Panc1 (cell line): Measurements from ENCODE around the gene TAS2R20. TPM values are rescaled to one million over a fixed set of nuclear protein-coding genes. Genes with fewer than 3 reads are reported as not detected.

ENCODE experiments used
- ATAC-seq: fragments of 200-7000 bp; cut with Tn5 transposase; 2 replicates; pipeline ENCODE4 v1.9.1; 2020; ENCODE audit warnings: mild to moderate bottlenecking, moderate library complexity
- BruUV-seq: library from RNA; stranded (reverse); fragments of 400-500 nt; replicated peaks from 2 replicates; lab custom pipeline; 2021; lab: Mats Ljungman, UMichigan
- CTCF ChIA-PET: fragments of 300-600 bp; sonication (Branson Sonifier 250); formaldehyde crosslinking; loops from one replicate; lab custom pipeline; 2022; ENCODE audit warnings: antibody characterized with exemption; lab: Charles Lee
- POLR2A ChIA-PET: fragments of 300-600 bp; sonication (Branson Sonifier 250); formaldehyde crosslinking; loops from one replicate; lab custom pipeline; 2022; ENCODE audit warnings: antibody characterized with exemption; lab: Charles Lee
- DNase-seq: peaks from one replicate; pipeline ENCODE4 v3.0.0-alpha.2; 2010; ENCODE audit warnings: low read depth, low spot score
- H3K27ac ChIP-seq: 2 replicates; pipeline ENCODE4 v1.5.1; 2011; ENCODE audit warnings: mild to moderate bottlenecking, low read length, inconsistent platforms
- H3K27me3 ChIP-seq: fragments of 200-500 bp; sonication (Bioruptor generic); 2 replicates; pipeline ENCODE4 v1.6.0; 2014; ENCODE audit warnings: low read length, inconsistent platforms; ENCODE audit not compliant: control insufficient read depth, insufficient read depth
- H3K36me3 ChIP-seq: fragments of 200-500 bp; sonication (Bioruptor generic); 2 replicates; pipeline ENCODE4 v1.5.1; 2014; ENCODE audit warnings: inconsistent platforms, mild to moderate bottlenecking, low read length, moderate library complexity; ENCODE audit not compliant: control insufficient read depth, insufficient read depth
- H3K4me1 ChIP-seq: 2 replicates; pipeline ENCODE4 v1.5.1; 2011; ENCODE audit warnings: inconsistent platforms, mild to moderate bottlenecking, low read length, moderate library complexity; ENCODE audit not compliant: control insufficient read depth, insufficient read depth
- H3K4me3 ChIP-seq, 2 experiments: 2 replicates each; pipeline ENCODE4 v1.5.1; 2011 to 2012; ENCODE audit warnings: low read depth in 2 of 2, low read length in 2 of 2, mild to moderate bottlenecking in 2 of 2, inconsistent platforms in 1 of 2, moderate library complexity in 1 of 2
- H3K9me3 ChIP-seq: fragments of 200-500 bp; sonication (Bioruptor generic); 2 replicates; pipeline ENCODE4 v1.5.1; 2014; ENCODE audit warnings: low read depth, mild to moderate bottlenecking, inconsistent platforms, low read length, moderate library complexity; ENCODE audit not compliant: control insufficient read depth, insufficient read depth
- CTCF ChIP-seq: fragments of 450-650 bp; IDR thresholded peaks from 2 replicates; pipeline ENCODE4 v1.5.1; 2017; ENCODE audit warnings: mild to moderate bottlenecking
- POLR2AphosphoS5 ChIP-seq: IDR thresholded peaks from 2 replicates; pipeline ENCODE4 v1.6.1; 2012; ENCODE audit warnings: mild to moderate bottlenecking, low read depth, low read length, moderate library complexity
- TCF7L2 ChIP-seq: IDR thresholded peaks from 2 replicates; pipeline ENCODE4 v1.6.1; 2011; ENCODE audit warnings: mild to moderate bottlenecking, low read depth, low read length, inconsistent platforms
- in situ Hi-C: cut with HindIII; loops from 2 replicates; pipeline ENCODE4 v1.10.0; 2016; ENCODE audit warnings: low sequenced_read_pairs, low pct_unique_long_range_greater_than_20kb
- intact Hi-C: fragments of 100-400 bp; cut with micrococcal nuclease; formaldehyde crosslinking; loops from one replicate; pipeline ENCODE4 v1.10.0; 2022; ENCODE audit not compliant: unreplicated experiment
- total RNA-seq: library from RNA; stranded (reverse); gene quantifications from one replicate; pipeline ENCODE4 v1.2.1, GENCODE V29; 2021; ENCODE audit not compliant: unreplicated experiment

Gene TAS2R20
- total RNA-seq, 1 experiment from 2014 or later = 0.95 TPM

- H3K9me3 ChIP-seq = no peaks in the 10 kb centered on the region
- no peak for DNase-seq
- no peak overlapping the region for H3K4me3 ChIP-seq
- intact Hi-C loops = loop anchor here (5.0 kb wide), 1 partner anchor 237 kb away; no protein-coding TSS in a partner anchor
- no peak for TF ChIP-seq TCF7L2
- TF ChIP-seq CTCF = 0 out of 2 replicates have a peak, but pooled peaks have one; percentile 0
- in situ Hi-C loops = no loop called here
- H3K4me1 ChIP-seq = no peaks in the 10 kb centered on the region
- CTCF ChIA-PET = no interaction called here
- POLR2A ChIA-PET = no interaction called here
- no peaks in the 10 kb centered on the region for H3K36me3 ChIP-seq
- H3K27ac ChIP-seq = no peak overlapping the region
- BruUV-seq = no TSS peak
- no peak for ATAC-seq
- no peaks in the 10 kb centered on the region for H3K27me3 ChIP-seq
Measured at GRCh38 chr12:10960211-10960610, 37.9 kb downstream of the TAS2R20 start.

GRCh38 chr12:10959804-10960203 is 38.3 kb downstream of the TAS2R20 start:
- no peaks in the 10 kb centered on the region for H3K27me3 ChIP-seq
- ATAC-seq = no peak
- BruUV-seq = no TSS peak
- POLR2A ChIA-PET = no interaction called here
- TF ChIP-seq POLR2AphosphoS5 = no peak
- 0 out of 2 replicates have a peak, but pooled peaks have one; percentile 5 for TF ChIP-seq CTCF
- H3K36me3 ChIP-seq = no peaks in the 10 kb centered on the region
- H3K4me1 ChIP-seq = no peaks in the 10 kb centered on the region
- H3K4me3 ChIP-seq = no peak overlapping the region
- in situ Hi-C loops = no loop called here
- intact Hi-C loops = loop anchor here (5.0 kb wide), 1 partner anchor 237 kb away; no protein-coding TSS in a partner anchor
- no peaks in the 10 kb centered on the region for H3K9me3 ChIP-seq
- CTCF ChIA-PET = no interaction called here
- DNase-seq = no peak
- H3K27ac ChIP-seq = no peak overlapping the region

- Histone ChIP-seq H3K27me3 (no peaks in the 10 kb centered on the region), H3K9me3 (no peaks in the 10 kb centered on the region), H3K4me1 (no peaks in the 10 kb centered on the region), H3K27ac (no peak overlapping the region), H3K4me3 (no peak overlapping the region), H3K36me3 (no peaks in the 10 kb centered on the region)
- no peak for TF ChIP-seq CTCF
- POLR2A ChIA-PET = no interaction called here
- intact Hi-C loops (no loop called here), in situ Hi-C loops (no loop called here)
- CTCF ChIA-PET = no interaction called here
- ATAC-seq = no peak
- BruUV-seq = no TSS peak
- DNase-seq = no peak
Measured at GRCh38 chr12:10957741-10958140, 40.4 kb downstream of the TAS2R20 start.
